Right renal pelvis (tissue), 4 donors: ENCODE measurements around the gene CFAP57. TPM values are rescaled to one million over a fixed set of nuclear protein-coding genes. Genes with fewer than 3 reads are reported as not detected.

Experiments
- DNase-seq, 4 donors: peaks; one replicate each; pipeline ENCODE4 v3.0.0-alpha.2; 2013; ENCODE audit warnings: low read depth in 4 of 4, low spot score in 3 of 4, missing footprints in 1 of 4
- polyA plus RNA-seq, 4 donors: library from polyadenylated mRNA; unstranded; fragments of 120-200 nt; gene quantifications; one replicate each; pipeline ENCODE4 v1.2.1, GENCODE V29; 2013; ENCODE audit not compliant: insufficient read length in 4 of 4

The CFAP57 gene
- polyA plus RNA-seq, 4 donors, result 2.9 to 4.1 (median 3.6) TPM

DNA sequence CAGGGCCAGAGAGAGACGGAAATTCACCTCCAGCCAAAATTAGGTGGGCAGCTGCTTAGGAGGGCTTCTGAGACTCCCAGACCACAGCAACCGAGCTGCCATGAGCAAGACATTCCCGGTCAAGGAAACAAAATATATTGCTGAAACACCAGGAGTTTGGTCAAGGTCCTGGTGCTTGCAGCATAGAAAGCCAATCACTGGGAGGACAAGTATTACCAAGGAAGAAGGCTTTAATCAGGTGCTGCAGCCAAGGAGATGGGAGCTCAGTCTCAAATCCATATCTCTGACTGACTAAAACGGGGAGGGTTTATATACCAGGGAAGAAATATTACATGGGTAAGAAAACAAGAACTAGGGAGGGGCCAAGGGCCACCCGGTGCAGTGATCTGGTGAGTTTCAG lies 78.9 kb downstream of the CFAP57 start:
- no peak for DNase-seq

DNA sequence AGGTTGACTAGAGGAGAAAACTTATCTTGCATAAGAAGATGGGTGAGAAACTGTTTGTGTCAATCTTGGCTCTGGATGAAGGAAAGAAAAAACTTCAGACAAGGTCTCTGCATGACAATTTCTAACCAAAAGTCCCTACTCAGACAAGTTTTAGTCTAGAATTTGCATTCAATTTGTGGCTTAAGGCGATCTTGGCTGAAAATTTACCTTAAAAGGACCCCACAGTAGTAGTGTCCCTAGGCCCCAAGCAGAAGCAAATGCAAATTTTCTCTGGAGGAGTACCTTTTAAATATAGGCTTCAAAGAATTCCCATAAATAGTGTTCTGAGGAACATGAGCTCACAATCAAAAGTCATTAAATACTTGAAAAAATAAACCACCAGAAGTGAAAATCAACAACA lies 80.1 kb downstream of the CFAP57 start:
- no peak for DNase-seq

DNA sequence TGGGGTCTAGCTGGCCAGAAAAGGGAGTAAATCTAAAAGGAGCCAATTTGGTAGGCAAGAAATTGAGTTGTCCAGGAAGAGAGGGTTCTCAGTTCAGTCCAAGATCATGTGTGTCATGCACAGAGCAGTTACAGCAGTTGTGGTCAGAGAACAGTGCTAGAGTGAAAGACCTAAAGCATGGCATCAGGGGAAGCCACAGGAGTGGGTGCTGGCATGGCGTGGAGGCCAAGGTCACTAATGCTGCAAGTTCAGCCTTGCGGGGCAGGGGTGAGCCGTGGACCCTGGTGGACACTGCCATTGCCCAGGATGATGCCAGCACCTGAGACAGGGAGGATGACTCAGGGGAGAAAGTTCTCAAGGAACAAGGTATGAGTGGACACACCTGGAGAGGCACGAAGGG lies 81.0 kb downstream of the CFAP57 start:
- no peak for DNase-seq

DNA sequence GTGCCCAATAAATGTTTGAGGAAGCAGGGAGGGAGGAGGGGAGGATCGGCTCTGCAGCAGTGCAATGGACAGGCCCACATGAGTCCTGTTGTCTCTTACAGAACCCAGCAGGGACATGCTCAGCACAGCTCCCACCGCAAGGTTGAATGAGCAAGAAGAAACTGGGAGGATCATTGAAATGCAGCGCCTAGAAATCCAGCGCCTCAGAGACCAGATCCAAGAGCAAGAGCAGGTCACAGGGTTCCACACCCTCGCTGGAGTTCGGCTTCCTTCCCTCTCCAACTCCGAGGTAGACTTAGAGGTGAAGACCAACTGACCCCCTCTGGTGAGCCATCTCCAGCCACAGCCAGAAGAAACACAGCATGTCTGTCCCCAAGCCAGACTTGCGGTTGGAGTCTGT lies 81.7 kb downstream of the CFAP57 start:
- no peak for DNase-seq

DNA sequence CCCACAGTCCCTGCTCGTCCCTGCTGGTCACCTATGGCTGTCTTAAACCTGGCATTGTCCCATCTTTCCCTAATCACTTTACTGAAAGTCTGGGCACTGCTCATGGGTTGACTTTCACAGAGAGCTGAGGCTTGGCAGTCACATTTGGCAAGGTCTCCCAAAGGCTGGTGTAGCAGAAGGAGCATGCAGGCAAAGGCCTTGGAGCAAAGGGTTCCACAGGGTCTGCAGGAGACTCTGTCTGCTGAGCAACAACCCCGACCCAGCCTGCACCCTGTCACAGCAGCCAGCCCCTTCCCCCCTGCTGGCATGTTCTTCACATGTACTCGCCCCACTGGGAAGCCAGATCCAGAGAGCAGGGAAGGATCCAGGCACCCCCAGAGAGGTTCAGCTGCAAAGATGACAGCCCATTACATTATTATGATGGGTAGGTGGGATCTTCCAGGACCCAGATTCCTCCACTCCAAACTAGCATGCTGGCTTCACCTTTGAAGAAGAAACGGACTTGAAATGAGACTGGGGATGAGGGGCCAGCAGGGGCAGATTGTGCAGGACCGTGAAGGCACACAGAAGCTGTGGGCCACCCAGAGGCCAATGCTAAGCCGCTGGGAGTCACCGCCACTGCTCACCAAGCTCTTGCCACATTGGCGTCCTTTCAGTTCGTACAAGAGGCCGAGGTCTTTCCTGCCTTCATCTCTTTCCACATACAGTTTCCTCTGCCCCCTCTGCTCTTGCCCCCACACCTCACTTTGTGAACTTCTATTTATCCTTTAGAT lies 83.5 kb downstream of the CFAP57 start:
- no peak for DNase-seq

DNA sequence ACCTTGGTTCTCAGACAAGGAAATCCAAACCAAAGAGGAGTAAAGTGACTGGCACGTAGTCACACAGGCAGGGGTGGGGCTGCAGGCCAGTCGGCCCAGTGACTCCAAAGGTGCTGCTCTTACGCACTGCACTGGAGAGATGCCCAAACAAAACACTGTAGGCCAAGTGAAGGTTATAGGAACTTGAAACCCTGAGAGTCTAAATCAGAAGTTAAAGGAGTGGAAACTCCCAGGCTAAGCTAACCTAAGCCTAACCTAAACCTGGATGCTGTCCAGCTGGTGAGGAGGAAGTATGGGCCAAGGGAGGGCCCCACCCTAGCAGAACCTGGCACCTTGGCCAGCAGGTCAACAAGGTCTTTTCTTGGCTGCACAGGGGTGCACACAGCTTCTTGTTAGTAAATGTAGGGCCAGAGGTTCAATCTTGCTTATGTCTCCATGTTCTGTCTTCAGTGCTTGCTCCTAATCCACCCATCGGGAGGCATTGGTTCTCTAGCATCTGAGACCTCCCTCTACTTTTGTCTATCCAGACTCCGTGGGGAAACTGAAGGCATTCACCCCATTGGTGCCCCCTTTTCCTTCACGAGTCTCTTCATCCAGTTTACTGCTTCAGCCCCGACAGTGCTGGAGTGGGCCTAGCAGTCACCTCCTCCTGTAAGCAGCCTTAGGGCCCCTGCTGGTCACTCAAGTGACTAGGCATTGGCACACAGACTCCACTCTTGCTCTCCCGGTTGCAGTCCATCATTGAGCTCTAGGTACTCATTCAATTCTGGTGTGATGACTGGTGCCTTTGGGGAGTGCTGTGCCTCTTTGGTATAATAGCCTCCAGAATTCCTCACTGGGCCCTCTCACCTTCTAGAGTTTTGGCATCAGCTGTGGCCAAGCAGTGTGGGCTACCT lies 84.8 kb downstream of the CFAP57 start:
- no peak for DNase-seq

DNA sequence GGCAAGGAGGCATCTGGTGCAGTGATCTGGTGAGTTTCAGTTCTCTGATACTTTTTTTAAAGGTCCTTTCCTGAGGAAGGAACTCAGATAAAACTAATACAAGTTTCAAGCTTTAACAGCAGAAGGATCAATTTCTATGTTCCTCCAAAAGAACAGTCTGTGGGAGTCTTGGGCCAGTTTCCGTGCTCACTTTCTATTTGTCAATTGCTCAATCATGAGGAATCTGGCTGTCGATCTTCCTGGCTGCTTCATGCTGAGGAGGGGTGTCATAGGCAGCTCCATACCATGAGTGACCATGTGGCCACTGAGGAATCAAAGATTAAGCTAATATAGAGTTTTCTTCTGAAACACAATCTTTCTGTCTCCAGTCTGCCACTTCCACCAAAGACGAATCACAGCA lies 86.2 kb downstream of the CFAP57 start:
- DNase-seq, result no peak

DNA sequence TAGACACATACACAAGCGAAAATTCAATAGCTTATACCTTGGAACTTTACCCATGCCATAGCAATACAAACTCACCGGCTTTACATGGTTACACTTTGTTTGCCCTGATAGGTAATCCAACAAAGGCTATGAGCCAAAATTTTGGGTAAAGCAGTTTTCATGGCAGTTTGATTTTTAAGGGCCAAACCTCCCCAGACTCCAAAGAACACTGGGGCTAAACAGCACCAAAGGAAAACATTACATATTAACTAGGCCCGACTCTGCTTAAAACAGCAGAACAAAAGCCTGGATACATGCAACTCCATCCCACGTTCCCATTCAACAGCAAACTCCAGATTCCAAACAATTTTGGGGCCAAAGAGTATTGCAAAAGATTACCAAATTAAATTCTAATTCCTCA lies 93.3 kb downstream of the CFAP57 start:
- no peak for DNase-seq

DNA sequence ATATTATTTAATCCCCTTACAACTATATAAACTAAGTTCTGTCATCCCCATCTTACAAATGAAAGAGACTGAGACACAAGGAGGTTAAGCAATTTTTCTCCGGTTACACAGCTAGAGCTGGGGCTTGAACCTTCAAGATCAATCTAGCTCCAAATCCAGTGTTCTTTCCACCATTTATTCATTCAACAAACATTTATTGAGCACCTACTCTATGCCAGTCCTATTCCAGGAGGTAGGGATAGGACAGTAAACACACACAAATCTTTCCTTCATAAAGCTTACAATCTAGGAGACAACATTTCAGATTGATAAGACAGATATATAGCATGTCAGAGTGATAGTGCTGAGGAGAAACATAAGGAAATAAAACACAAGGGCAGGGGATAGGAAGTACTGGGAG lies 94.8 kb downstream of the CFAP57 start:
- no peak for DNase-seq

DNA sequence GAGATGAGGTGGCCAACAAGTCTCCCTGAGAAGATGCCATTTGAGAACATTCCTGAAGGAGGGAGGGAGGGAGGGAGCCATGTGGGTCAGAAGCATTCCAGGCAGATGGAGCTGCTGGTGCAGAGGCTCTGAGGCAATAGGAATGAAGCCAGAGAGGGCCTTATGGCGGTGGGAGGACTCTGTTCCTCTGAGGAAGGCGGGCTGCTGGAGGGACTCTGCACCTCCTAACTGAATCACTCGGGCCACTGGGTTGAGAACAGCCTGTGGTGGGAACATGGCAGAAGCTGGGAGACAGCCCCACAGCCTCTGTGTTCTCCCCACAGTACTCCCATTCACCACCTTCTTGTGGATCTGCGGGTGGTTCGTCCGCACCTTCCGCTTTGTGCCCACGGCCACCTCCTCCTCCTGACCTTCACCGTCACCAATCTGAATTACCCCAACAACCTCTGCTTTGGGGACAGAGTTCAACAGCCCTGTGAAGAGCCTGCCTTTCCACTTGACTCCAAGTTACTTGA lies 95.2 kb downstream of the CFAP57 start:
- DNase-seq, result no peak

DNA sequence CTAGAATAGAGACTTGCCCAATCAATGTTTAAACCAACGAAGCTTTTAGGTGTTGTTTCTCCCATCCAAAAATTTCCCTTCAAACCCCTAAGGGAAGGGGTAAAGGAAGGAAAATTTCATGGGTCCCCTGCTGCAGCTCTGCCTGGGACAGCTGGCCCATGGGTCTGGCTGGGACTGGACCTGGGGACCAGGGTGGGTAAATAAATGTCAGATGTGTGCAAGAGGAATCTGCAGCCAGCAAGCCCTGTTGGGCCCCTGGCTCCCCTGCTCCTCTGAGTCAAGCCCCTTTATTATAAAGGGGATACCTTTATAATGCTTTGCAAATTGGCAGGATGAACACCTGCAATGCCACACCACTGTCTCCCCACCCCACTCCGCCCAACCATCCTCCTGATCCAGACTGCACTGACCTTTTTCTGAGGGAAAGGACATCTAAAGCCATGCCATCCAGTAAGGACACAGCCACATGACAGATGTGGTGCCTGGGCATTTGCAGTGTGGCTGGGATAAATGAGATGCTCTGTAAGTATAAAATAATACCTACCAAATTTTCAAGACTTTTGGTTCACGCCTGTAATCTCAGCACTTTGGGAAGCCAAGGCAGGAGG lies 95.8 kb downstream of the CFAP57 start:
- DNase-seq, result no peak

DNA sequence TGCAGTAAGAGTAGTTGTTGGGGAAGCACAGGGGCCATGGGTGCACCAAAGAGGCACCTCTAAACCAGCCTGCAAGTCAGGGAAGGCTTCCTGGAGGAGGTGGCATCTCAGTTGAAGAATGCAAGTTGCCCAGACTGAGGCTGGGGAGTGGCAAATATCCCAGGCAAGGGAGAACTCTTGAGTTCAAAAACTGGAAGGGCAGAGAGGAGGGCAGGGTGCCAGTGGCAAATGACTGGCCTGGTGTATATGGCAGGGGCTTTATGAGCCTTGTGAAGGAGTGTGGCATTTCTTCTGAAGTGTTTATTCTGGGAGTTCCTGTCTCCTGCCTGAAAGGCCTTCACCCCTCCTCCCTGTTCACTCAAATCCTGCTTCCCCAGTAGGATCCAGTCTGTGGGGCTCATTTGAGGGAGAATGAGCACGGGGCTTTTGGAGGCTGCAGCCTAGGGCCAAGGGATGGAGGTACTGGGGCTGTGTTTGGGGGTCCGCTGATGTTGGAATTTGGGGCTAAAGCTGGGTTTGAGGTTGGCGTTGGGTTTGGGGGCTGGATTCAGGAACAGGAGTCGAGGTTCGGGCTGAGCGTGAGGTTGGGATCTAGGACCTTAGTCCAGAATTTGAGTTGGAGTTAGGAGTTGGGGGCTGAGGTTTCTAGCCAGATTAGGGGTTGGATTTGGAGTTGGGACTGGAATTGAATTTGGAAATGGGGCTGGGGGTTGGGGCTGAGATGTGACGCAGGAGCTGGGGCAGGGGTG lies 97.7 kb downstream of the CFAP57 start, which contains the start of gene TMEM125:
Gene TMEM125 (plus strand): TSS at position 357 of the 749 bp plus-strand sequence. CDS start 2,740 bp downstream, outside the sequence.
- DNase-seq, result no peak

DNA sequence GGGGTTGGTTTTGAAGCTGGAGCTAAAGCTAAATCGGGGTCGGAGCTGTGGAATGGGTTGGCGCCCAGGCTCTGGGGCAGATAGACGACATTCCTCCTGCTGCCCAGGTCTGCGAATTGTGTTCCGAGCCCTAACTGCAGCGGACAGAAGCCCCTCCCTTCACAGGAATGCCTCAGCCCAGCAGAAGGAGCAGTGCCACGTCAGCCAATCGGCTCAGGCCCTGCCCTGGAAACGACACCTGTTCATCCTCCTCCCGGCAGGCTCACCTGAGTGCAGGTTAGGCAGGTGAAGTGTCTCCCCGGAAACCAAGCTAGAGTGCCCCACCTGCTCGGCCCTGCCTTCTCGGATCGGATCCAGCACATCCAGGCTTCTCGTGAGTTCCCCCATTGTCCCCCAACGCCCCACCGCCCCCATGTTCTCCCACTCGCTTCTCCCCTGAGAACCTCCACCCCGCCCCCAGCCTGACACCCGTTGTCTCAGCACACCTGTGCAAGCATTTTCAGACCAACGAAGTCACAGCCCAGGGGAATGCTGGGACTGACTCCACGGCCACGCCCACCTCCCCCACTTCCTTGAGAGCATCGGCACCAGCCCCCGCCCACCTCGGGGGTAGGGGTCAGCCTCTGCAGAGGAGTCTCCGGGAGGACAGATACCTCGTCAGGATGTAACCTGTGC lies 98.4 kb downstream of the CFAP57 start:
- DNase-seq, result peak in 1 of 4 donors; percentile 34

DNA sequence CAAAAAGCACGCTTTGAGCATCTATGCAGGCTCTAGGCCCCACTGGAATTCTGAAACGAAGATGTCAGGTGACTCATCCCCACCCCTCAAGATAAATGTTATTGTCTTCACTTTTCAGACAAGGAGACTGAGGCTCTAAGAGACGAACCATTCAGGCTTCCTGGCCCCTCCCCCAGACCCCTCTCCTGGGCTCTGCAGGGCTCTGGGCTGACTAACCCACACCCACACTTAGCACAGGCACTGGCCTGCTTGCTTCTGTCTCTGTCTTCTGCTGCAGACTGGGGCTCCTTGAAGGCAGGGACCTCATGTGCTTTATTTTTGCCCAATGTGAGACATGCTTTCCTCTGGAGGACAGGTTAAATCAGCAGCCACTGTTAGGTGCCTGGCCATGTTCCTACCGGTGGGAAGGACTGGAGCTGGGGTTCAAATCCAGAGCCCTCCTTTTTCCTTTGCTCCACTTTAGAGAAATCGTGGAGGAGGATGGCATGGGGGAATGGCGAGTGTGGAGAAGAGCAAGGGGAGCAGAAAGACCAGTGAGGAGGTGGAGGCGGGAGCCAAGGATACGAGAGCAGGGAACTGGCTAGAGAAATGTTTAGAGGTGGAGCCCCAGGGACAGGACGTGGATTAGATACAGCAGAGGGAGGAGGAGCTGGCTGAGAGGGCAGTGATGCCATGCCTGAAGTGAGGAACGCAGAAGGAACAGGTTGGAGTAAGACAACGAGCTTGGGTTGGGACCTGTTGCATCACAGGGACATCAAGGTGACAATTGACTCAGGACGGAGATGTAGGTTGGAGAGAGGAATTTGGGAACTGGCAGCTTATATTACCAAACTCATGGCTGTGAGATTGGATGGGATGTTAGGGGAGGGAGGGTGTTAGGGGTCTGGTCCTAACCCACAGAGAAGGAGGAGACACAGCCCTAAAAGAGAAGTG lies 99.3 kb downstream of the CFAP57 start:
- no peak for DNase-seq

DNA sequence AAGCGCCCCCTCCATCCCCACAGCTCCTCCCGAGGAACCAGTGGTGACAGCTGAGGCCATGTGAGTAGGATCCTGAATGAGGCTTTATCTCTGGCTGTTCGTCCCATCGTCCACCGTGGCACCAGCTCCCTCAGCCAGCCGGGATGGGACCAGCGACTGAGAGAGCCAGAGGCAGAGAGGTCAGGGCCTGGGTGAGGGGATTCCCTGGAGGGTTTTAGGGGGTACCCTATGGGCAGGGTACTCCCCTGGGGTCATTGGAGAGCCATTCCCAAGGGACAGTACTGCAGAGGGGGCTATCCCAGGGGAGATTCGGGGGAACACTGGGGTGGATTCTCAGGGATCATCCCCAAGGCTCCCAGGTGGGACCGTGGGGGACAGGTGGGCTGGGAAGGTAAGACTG lies 100.0 kb downstream of the CFAP57 start:
- DNase-seq, result no peak

DNA sequence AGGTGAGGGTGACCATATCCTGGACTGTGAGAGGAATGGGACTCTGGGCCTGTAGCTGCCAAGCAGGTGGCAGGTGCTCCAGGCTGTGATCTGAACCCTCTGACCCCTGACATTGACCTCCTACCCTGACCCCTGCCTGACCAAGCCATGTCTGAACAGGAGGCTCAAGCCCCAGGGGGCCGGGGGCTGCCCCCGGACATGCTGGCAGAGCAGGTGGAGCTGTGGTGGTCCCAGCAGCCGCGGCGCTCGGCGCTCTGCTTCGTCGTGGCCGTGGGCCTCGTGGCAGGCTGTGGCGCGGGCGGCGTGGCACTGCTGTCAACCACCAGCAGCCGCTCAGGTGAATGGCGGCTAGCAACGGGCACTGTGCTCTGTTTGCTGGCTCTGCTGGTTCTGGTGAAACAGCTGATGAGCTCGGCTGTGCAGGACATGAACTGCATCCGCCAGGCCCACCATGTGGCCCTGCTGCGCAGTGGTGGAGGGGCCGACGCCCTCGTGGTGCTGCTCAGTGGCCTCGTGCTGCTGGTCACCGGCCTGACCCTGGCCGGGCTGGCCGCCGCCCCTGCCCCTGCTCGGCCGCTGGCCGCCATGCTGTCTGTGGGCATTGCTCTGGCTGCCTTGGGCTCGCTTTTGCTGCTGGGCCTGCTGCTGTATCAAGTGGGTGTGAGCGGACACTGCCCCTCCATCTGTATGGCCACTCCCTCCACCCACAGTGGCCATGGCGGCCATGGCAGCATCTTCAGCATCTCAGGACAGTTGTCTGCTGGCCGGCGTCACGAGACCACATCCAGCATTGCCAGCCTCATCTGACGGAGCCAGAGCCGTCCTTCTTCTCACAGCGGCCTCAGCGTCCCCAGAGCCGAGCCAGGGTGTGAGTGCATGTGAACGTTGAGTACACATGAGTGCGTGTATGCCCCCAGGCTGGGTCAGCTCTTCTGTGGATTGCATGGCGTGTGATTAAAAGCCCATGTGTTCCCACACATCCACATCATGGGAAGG lies 100.7 kb downstream of the CFAP57 start:
- no peak for DNase-seq

DNA sequence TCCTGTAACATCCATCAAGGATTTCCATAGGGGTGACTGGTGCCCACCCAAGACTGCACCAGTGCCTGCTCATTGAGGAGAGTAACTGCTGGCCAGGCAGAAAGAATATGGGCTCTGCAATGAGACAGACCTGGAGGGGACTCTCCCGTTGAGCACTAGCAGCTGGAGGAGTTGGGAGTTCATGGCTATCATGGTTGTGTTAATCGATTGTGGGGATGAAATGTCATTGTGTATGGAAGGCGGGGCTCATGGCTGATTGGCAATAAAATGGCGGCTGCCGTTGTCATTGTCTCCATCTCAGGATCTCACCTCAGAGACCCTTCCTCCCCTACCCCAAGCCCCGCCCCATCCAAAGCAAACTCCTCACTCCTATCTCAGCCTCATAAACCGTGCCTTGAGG lies 101.6 kb downstream of the CFAP57 start:
- no peak for DNase-seq
